ENCODE measurements around the gene IFNA10. TPM values are rescaled to one million over a fixed set of nuclear protein-coding genes. Genes with fewer than 3 reads are reported as not detected.
"Not testable (repeated sequence)": the region's sequence is repeated elsewhere in the genome, so short reads cannot be mapped to it uniquely, and the experiment has no call there.

Gene IFNA10
- polyA plus RNA-seq (2013, experiment 1 of 2; ENCODE audit: insufficient read length), result not detected
- polyA plus RNA-seq (2013, experiment 2 of 2; ENCODE audit: insufficient read length), result not detected

DNA sequence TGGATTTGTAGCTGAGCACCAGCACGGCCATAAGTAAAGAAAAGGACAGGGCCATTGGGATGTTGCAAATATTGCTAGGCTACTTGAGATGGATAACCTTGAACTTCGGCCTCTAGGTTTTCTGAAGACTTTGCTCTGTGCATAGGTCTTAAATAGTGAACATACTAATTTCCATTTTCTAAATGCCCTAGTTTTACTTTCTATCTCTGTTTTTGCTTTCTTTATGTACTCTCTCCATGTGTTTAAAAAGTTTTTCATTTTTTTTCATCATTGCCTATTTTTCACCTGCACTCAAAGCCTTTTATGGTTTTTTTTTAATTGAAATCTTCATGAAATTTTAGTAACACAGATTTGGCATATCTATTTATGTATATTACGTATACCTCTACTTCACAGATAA lies at the start of gene IFNA10:
TSS of gene IFNA10 (minus strand) at position 101 of the 400 bp plus-strand sequence. CDS start at position 55, 46 bp downstream.
- not testable (repeated sequence) for DNase-seq

DNA sequence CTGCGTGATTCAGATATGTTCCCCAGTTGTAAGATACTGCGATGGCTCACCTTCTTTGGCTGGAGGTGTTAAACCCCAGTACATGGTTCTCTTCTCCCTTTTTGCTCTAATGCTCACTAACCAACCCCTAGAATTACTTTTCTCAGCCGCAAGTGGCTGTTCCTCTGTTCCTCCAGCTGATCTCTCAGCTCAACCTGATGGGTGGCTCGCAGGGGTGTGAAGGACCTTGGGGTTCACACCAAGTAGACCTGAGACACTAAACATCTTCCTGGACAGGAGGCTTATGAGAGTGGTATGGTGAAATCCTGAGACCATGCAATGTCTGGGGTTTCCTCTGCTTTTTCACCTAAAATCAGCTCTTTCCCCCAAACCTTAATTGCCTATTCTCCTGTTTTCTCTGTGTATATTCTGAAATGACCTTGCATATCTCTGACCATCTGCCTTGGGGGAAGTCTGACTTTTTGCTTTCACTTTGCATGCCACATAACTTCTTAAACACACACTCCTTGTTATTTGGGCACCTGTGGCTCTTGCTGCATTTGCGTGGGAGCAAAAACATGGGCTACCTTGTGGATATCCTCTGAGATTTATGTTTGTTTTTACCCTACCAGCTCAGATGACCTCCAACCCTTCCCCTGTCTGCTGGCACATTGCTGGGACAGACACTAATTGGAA lies 48.7 kb upstream of the IFNA10 start:
- no peak for DNase-seq

DNA sequence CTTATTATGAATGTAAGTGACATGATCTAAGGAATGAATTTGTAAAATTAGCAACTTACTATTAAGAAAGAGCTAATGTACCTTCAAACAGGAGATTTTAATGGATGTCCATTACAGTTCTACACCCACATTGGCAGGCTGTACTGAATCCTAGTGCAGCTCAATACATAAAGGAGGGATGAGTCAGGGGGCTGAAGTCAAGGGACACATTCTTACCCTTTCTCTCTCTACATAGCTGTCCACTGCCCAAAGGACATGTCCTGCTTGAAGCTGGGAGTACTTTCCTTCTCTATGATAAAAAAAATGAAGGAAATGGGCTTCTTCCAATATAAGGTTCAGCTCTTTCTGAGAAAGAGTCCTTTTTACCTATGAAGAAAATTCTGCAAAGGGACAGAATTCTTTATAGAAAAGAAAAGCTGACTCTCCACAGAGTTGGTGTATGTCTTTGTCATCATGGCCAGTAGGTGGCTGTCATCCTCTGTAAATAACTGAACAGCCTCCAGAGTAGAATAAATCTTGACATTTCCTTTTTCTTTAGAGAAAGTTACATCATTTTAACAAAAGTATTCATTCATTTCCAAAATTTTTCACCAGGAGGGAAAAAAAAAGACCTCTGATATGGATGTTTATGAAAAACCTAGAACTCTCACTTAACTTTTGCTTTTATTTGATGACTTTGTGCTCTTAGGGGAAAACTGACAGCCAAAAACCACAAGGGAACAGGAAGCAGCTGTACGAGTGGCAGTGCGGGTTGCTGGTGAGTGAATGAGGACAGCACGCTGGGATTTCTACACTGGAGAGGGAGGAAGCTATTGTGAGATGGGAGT lies 46.0 kb upstream of the IFNA10 start:
- DNase-seq, result peak; percentile 43

DNA sequence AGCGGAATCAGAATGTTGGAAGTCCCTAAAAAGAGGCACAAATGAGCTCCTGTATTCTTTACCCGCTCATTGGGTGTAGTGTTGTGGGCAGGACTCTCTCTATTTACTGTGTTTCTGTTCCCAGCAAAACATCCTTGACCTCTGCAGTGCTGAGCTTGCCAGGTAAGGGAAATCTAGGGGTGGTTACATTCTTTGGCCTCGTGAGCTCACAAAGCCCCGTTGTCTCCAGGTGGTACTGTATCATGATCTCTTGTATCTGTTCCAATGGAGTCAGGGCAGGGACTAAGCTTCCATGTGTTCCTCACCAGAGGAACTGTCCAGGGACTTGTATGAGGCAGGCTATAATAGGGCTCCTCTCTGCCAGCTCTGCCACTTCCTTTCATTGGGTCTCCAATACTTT lies 44.7 kb upstream of the IFNA10 start:
- DNase-seq, result no peak

DNA sequence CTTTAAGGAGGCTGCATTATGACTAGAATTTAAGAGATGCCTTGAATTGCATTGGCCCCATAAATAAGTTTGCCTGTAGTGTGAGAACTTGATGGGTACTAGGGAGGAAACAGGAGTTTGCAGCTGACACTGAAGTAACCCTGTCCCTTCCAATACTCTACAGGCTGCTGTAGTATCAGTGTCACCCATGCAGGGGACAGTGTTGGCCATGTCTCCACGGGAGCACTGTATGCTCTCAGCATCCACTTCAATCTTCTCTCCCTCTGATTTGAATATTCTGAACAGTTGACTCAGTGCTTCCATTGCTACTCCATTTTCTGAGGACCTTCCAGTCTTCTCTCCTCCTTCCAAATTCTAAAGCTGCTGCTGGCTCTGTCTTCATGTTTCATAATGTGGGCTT lies 44.2 kb upstream of the IFNA10 start:
- no peak for DNase-seq

DNA sequence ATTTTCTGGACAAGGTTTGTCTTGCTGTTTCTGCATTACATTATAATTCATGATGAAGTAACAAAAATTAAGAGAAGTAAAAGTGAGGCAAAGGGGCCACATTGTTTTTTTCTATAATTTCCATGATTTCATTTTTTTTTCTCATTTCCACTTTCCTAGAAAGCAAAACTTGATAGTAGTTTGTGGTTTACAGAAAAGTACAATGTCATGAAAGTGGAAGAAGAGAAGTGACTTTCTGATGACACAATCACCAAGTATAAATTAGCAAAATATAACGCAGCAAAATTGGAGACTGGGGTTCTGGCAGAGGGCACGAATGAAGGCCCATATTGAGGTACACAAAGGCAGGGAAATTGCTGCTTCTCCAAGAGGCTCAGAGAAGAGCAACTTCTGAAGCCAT lies 37.9 kb upstream of the IFNA10 start:
- no peak for DNase-seq

DNA sequence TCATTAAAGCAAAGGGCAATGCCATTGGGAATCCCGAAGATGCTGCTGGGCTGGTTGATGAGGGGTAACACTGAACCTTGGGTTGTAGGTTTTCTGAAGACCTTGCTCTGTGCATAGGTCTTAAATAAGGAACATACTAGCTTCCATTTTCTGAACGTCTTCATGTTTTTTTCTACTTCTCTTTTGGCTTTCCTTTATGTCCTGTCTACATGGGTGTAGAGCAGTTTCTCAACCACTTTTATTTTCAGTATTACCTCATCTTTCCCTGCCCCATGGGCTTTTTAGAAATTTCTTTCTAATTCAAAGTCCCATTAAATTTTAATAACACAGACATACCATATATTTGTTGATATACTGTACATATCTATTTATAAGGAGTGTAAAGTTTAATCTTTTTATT lies 33.0 kb upstream of the IFNA10 start, which contains the start of gene IFNA14:
TSS of gene IFNA14 (minus strand) at position 95 of the 400 bp plus-strand sequence. CDS start at position 25, 70 bp downstream.
- DNase-seq, result no peak

DNA sequence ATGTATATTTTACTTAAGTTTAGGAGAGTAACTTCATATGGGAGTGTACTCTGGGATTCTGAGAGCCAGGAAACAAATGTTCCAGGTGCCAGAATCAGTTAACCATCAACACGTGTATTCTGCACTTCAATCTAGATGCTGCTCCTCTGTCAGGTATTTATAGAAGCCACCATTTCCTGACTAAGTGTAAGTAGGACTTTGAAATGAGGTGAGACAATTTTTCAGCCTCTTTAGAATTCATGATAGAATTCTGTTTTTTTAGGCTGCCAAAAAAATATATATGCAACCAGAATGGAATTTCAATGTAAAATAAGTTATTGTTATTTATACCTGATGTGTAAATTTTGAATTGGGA lies 29.4 kb upstream of the IFNA10 start:
- not testable (repeated sequence) for DNase-seq

DNA sequence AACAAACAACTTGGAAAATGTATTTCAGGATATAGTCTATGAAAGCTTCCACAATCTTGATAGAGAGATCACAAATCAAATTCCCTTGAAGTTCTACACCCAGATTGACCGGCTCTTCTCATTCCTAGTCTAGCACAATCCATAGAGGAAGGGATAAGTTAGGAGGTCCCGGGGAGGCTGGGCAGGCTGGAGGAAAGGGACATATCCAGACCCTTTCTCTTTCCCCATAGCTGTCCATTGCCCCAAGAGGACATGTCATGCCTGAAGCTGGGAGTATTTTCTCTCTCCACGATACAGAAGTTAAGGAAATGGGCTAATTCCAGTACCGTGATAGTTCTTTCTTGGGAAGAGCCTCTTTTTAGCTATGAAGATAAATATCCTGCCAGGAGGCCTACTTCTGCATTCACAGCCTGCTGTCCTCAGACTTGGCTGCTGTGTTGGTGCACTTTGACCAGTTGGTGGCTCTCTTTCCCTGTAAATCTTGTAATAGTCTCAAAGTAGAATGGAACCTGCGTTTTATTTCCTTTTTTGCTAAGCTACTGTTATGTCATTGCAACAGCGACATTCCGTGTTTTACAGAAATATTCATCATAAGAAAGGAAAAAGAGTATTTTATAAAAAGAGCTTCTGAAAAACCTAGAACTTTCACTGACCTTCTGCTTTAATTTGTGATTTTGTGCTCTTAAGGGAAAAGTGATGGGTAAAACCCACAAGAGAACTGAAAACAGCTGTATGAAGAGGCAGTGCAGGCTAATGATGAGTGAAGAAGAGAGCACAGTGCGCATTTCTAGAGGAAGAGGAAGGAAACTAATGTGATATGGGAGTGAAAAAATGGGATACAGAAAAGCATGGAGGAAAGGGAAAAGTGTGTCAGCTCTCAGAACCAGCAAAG lies 28.8 kb upstream of the IFNA10 start:
- DNase-seq, result peak; percentile 30

DNA sequence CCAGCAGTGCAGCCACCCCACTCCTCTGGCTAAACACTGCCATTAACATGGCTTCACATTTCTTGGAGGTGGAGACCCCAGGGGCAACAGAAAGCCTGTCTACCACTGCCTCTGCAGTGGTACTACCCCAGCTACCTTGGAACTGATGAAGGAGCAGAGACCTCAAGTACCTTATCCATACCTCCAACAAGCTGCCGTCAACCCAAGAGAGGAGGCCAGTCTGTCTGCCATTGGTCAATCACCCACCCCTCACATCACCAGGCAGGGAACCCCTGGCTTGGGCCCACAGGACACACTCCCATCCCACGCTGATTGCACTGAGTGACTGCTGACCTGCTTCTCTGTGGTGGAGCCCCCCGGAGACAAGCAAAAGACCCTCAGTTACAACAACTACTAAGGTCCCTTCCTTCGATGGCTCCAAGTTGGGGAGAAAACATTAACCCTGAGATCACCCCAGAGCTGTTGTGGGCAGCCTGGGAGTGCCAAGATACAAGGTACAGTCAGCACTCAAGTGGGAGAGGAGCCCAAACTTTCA lies 27.3 kb upstream of the IFNA10 start:
- DNase-seq, result no peak

DNA sequence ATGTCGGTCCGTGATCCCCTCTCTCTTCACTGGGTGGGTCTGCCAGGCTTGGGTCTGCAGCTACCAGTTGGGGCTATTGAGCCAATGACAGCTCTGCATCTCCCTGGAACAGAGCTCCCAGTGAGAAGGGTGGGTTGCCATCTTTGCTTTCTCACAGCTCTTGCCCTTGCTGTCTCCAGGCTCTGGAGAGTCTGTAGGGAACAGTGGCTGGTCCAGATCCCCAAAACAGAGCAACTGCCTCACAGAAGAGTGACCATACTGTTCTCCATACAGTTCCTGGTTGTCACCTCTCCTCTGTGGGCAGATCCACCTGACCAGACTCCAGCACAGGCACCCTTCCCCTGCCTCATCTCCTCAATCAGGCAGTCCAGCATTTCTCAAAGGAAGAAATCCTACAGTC lies 26.3 kb upstream of the IFNA10 start:
- no peak for DNase-seq

DNA sequence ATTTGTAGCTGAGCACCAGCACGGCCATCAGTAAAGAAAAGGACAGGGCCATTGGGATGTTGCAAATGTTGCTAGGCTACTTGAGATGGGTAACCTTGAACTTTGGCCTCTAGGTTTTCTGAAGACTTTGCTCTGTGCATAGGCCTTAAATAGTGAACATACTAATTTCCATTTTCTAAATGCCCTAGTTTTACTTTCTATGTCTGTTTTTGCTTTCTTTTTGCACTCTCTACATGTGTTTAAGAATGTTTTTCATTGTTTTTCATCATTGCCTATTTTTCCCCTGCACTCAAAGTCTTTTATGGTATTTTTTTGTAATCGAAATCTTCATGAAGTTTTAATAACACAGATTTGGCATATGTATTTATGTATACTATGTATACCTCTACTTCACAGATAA lies 21.2 kb upstream of the IFNA10 start, which contains the start of gene IFNA17:
TSS of gene IFNA17 (minus strand) at position 101 of the 400 bp plus-strand sequence. CDS start at position 52, 49 bp downstream.
- no peak for DNase-seq

DNA sequence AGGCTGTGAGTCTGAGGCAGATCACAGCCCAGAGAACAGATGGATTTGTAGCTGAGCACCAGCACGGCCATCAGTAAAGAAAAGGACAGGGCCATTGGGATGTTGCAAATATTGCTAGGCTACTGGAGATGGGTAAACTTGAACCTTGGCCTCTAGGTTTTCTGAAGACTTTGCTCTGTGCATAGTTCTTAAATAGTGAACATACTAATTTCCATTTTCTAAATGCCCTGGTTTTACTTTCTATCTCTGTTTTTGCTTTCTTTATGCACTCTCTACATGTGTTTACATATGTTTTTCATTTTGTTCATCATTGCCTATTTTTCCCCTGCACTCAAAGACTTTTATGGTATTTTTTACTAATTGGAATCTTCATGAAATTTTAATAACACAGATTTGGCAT lies 10.3 kb upstream of the IFNA10 start, which contains the start of gene IFNA16:
TSS of gene IFNA16 (minus strand) at position 101 of the 400 bp plus-strand sequence. CDS start at position 95, 6 bp downstream.
- DNase-seq, result not testable (repeated sequence)

DNA sequence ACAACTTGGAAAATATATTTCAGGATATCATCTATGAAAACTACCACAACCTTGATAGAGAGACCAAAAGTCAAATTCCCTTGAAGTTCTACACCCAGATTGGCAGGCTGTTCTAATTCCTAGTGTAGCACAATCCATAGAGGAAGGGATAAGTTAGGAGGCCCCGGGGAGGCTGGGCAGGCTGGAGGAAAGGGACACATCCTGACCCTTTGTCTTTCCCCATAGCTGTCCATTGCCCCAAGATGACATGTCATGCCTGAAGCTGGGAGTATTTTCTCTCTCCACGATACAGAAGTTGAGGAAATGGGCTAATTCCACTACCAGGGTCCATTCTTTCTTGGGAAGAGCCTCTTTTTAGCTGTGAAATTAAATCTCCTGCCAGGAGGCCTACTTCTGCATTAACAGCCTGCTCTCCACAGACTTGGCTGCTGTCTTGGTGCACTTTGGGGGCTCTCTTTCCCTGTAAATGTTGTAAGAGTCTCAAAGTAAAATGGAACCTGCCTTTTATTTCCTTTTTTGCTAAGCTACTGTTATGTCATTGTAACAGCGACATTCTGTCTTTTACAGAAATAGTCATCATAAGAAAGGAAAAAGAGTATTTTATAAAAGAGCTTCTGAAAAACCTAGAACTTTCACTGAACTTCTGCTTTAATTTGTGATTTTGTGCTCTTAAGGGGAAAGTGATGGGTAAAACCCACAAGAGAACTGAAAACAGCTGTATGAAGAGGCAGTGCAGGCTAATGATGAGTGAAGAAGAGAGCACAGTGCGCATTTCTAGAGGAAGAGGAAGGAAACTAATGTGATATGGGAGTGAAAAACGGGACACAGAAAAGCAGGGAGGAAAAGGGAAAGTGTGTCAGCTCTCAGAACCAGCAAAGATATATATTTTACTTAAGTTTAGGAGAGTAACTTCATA lies 6.7 kb upstream of the IFNA10 start:
- DNase-seq, result not testable (repeated sequence)

DNA sequence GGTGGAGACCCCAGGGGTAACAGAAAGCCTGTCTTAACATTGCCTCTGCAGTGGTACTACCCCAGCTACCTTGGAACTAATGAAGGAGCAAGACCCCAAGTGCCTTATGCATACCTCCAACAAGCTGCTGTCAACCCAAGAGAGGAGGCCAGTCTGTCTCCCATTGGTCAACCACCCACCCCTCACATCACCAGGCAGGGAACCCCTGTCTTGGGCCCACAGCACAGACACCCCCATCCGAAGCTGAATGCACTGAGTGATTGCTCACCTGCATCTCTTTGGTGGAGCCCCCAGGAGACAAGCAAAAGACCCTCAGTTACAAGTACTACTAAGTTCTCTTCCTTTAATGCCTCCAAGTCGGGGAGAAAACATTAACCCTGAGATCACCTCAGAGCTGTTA lies 5.2 kb upstream of the IFNA10 start:
- not testable (repeated sequence) for DNase-seq

DNA sequence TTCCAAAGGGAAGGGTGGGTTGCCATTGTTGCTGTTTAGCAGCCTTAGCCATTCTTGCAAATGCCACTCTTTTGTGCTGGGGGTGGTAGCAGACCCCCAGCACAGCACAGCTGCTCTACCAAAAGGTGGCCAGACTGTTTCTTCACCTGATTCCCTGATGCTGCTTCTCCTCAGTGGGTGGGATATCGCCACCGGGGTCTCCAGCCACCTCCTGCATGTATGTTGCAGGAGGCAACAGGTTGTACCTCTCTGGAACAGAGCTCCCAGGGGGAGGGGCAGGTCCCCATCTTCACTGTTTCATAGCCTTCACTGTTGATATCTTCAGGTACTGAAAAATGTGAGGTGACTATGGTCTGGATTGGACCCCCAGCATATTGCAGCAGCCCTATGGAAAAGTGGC lies 3.8 kb upstream of the IFNA10 start:
- not testable (repeated sequence) for DNase-seq

DNA sequence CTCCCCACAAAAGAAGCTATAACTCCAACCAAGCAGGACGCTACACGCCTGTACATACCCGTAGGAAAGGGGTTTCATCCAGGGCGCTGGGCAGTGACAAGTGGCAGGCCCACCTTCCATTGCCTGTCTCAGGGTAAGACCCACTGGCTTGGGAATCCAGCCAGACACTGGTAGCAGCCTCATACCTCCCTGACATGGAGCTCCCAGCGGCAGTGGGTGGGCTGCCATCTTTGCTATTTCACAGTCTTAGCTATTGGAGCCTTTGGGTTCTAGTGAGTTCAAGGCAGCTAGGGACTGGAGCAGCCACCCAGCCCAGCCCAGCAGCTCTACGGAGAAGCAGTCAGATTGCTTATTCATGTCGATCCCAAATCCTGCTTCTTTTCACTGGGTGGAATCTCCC lies 3.4 kb upstream of the IFNA10 start:
- no peak for DNase-seq

DNA sequence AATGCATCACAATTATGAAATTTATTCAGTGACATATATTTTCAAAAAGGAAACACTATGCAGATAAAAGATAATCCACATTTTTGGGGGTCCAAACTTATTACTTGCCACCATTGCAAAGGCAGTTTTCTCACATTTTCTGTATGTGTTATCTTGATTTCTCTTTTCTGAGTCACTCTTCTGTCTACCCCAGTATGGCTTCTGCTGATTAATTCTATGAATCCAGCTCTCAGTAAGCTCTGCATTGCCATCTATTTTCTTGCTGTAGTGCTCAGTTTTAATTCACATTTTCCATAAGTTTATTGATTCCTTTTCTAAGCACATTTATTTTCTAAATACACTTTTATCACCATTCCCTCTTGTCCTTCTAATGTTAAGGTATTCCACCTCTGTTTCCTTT lies 1.7 kb downstream of the IFNA10 start:
- no peak for DNase-seq

DNA sequence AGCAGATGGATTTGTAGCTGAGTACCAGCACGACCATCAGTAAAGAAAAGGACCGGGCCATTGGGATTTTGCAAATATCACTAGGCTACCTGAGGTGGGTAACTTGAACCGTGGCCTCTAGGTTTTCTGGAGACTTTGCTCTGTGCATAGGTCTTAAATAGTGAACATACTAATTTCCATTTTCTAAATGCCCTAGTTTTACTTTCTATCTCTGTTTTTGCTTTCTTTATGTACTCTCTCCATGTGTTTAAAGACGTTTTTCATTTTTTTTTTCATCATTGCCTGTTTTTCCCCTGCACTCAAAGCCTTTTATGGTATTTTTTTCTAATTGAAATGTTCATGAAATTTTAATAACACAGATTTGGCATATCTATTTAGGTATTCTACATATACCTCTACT lies 4.8 kb downstream of the IFNA10 start, which contains the start of gene IFNA7:
TSS of gene IFNA7 (minus strand) at position 101 of the 400 bp plus-strand sequence. CDS start at position 61, 40 bp downstream.
- not testable (repeated sequence) for DNase-seq

DNA sequence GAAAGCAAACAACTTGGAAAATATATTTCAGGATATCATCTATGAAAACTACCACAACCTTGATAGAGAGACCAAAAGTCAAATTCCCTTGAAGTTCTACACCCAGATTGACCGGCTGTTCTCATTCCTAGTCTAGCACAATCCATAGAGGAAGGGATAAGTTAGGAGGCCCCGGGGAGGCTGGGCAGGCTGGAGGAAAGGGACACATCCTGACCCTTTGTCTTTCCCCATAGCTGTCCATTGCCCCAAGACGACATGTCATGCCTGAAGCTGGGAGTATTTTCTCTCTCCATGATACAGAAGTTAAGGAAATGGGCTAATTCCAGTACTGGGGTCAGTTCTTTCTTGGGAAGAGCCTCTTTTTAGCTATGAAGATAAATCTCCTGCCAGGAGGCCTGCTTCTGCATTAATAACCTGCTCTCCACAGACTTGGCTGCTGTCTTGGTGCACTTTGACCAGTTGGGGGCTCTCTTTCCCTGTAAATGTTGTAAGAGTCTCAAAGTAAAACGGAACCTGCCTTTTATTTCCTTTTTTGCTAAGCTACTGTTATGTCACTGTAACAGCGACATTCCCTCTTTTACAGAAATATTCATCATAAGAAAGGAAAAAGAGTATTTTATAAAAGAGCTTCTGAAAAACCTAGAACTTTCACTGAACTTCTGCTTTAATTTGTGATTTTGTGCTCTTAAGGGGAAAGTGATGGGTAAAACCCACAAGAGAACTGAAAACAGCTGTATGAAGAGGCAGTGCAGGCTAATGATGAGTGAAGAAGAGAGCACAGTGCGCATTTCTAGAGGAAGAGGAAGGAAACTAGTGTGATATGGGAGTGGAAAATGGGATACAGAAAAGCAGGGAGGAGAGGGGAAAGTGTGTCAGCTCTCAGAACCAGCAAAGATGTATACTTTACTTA lies 11.8 kb downstream of the IFNA10 start:
- DNase-seq, result peak; percentile 4
